GM18507 (cell line): ENCODE data around the gene ACKR4.
A peak's percentile ranks its signal among the peaks of the same experiment; 100 is the strongest.
"Not testable (repeated sequence)": the region's sequence is repeated elsewhere in the genome, so short reads cannot be mapped to it uniquely, and the experiment has no call there.

Source experiments
- DNase-seq: peaks from one replicate; pipeline ENCODE4 v3.0.0; 2011; ENCODE audit warnings: low read depth; ENCODE audit not compliant: insufficient read length; ENCODE audit errors: extremely low spot score
- FAIRE-seq: peaks from 2 replicates; lab custom pipeline; 2011; peaks lifted over from hg19 to GRCh38; lab: Jason Lieb, UNC

ACKR4 gene

GRCh38 chr3:132596816-132597433, at the start of gene ACKR4:
Gene ACKR4, plus strand, starts transcription at chr3:132597270. Its CDS starts 3,128 bp downstream, at chr3:132600398.
- no peak for FAIRE-seq
- DNase-seq: no peak

GRCh38 chr3:132549169-132549568, 47.9 kb upstream of the ACKR4 start:
- FAIRE-seq (no peak), DNase-seq (no peak)

GRCh38 chr3:132549890-132550578, 47.0 kb upstream of the ACKR4 start:
- FAIRE-seq: peak; percentile 76
- DNase-seq: no peak

GRCh38 chr3:132550579-132551305, 46.3 kb upstream of the ACKR4 start:
- FAIRE-seq (no peak), DNase-seq (no peak)

GRCh38 chr3:132553826-132554225, 43.2 kb upstream of the ACKR4 start:
- FAIRE-seq (no peak), DNase-seq (no peak)

- DNase-seq (no peak), FAIRE-seq (no peak)
These were observed 42.6 kb upstream of the ACKR4 start for GRCh38 chr3:132554437-132554836.

GRCh38 chr3:132555306-132556035, 41.6 kb upstream of the ACKR4 start:
- DNase-seq: no peak
- no peak for FAIRE-seq

- FAIRE-seq, DNase-seq: not testable (repeated sequence)
These were observed 41.1 kb upstream of the ACKR4 start for GRCh38 chr3:132556036-132556386.

GRCh38 chr3:132556508-132557159, 40.4 kb upstream of the ACKR4 start:
- FAIRE-seq (no peak), DNase-seq (no peak)

GRCh38 chr3:132561003-132561402, 36.1 kb upstream of the ACKR4 start:
- FAIRE-seq (no peak), DNase-seq (no peak)

- DNase-seq (no peak), FAIRE-seq (no peak)
These were observed 33.5 kb upstream of the ACKR4 start for GRCh38 chr3:132563420-132564069.

GRCh38 chr3:132564070-132564465, 33.0 kb upstream of the ACKR4 start:
- FAIRE-seq (peak; percentile 15), DNase-seq (no peak)

GRCh38 chr3:132568422-132568821, 28.6 kb upstream of the ACKR4 start:
- FAIRE-seq: peak; percentile 5
- no peak for DNase-seq

- FAIRE-seq: no peak
- no peak for DNase-seq
These were observed 27.9 kb upstream of the ACKR4 start for GRCh38 chr3:132569153-132569552.

- no peak for FAIRE-seq
These were observed 27.5 kb upstream of the ACKR4 start for GRCh38 chr3:132569580-132569979.

GRCh38 chr3:132570016-132570415, 27.1 kb upstream of the ACKR4 start:
- DNase-seq: no peak
- no peak for FAIRE-seq

More at GRCh38 chr3:132569580-132569979, 27.5 kb upstream of the ACKR4 start:
- DNase-seq: no peak

GRCh38 chr3:132573797-132574211, 23.3 kb upstream of the ACKR4 start:
- FAIRE-seq (no peak), DNase-seq (no peak)

- FAIRE-seq (no peak), DNase-seq (no peak)
These were observed 9.7 kb upstream of the ACKR4 start for GRCh38 chr3:132587401-132587800.

- no peak for DNase-seq
- no peak for FAIRE-seq
These were observed 4.9 kb upstream of the ACKR4 start for GRCh38 chr3:132592216-132592615.
